Activated CD4-positive, alpha-beta T cell treated with anti-CD3 and anti-CD28 coated beads, Interleukin-2, amount 50 U/mL, for 1 hour (primary cell): ENCODE measurements around the gene SLC16A9.
"Not testable (repeated sequence)": the region's sequence is repeated elsewhere in the genome, so short reads cannot be mapped to it uniquely, and the experiment has no call there.

Source experiments
- DNase-seq: peaks from one replicate; pipeline ENCODE4 v3.0.0-alpha.2; 2020

SLC16A9 gene

GRCh38 chr10:59674215-59674836, 35.3 kb downstream of the SLC16A9 start:
- DNase-seq, result no peak

GRCh38 chr10:59672150-59672875, 37.3 kb downstream of the SLC16A9 start:
- DNase-seq, result no peak

- no peak for DNase-seq
These were observed 39.4 kb downstream of the SLC16A9 start for GRCh38 chr10:59670269-59670668.

GRCh38 chr10:59668096-59668495, 41.6 kb downstream of the SLC16A9 start:
- DNase-seq, result no peak

GRCh38 chr10:59666310-59666709, 43.3 kb downstream of the SLC16A9 start:
- DNase-seq, result no peak

- not testable (repeated sequence) for DNase-seq
These were observed 46.4 kb downstream of the SLC16A9 start for GRCh38 chr10:59663213-59663612.

- no peak for DNase-seq
These were observed 51.9 kb downstream of the SLC16A9 start for GRCh38 chr10:59657724-59658123.

- DNase-seq, result no peak
These were observed 54.3 kb downstream of the SLC16A9 start for GRCh38 chr10:59655309-59655708.

GRCh38 chr10:59654007-59654406, 55.6 kb downstream of the SLC16A9 start:
- no peak for DNase-seq

GRCh38 chr10:59651902-59652301, 57.7 kb downstream of the SLC16A9 start:
- no peak for DNase-seq

GRCh38 chr10:59649606-59650346, 59.9 kb downstream of the SLC16A9 start:
- DNase-seq, result no peak

- DNase-seq, result no peak
These were observed 60.9 kb downstream of the SLC16A9 start for GRCh38 chr10:59648711-59649201.

GRCh38 chr10:59644841-59645240, 64.8 kb downstream of the SLC16A9 start:
- DNase-seq, result no peak

- not testable (repeated sequence) for DNase-seq
These were observed 68.0 kb downstream of the SLC16A9 start for GRCh38 chr10:59641688-59642087.

- no peak for DNase-seq
These were observed 74.0 kb downstream of the SLC16A9 start for GRCh38 chr10:59635502-59636290.

- DNase-seq, result no peak
These were observed 75.5 kb downstream of the SLC16A9 start for GRCh38 chr10:59634102-59634501.

- DNase-seq, result no peak
These were observed 76.6 kb downstream of the SLC16A9 start for GRCh38 chr10:59633063-59633462.

- no peak for DNase-seq
These were observed 77.5 kb downstream of the SLC16A9 start for GRCh38 chr10:59631882-59632807.

- no peak for DNase-seq
These were observed 78.4 kb downstream of the SLC16A9 start for GRCh38 chr10:59631237-59631636.

- DNase-seq, result no peak
These were observed 80.7 kb downstream of the SLC16A9 start for GRCh38 chr10:59628965-59629364.

GRCh38 chr10:59628456-59628855, 81.2 kb downstream of the SLC16A9 start:
- no peak for DNase-seq
